Naive B cell (primary cell): Measurements from ENCODE around the gene MEIS2. TPM values are rescaled to one million over a fixed set of nuclear protein-coding genes. Genes with fewer than 3 reads are reported as not detected.

Experiments
- ATAC-seq, 2 donors: fragments of 150-1000 bp; cut with Tn5 transposase; 2 replicates each; pipeline ENCODE4 v1.10.0; 2021; ENCODE audit warnings: low read depth in 2 of 2, mild to moderate bottlenecking in 2 of 2, moderate library complexity in 2 of 2
- DNase-seq: peaks from one replicate; pipeline ENCODE4 v3.0.0; 2022
- H3K27ac Mint-ChIP-seq, 6 donors: one replicate each; pipeline ENCODE4 v1.8.0; 2020 to 2022; ENCODE audit warnings: mild to moderate bottlenecking in 6 of 6, mixed read lengths in 6 of 6, moderate library complexity in 5 of 6, inconsistent platforms in 2 of 6
- H3K27me3 Mint-ChIP-seq, 3 donors: one replicate each; pipeline ENCODE4 v1.8.0; 2021 to 2022; ENCODE audit warnings: mixed read lengths in 3 of 3, mild to moderate bottlenecking in 1 of 3
- H3K36me3 Mint-ChIP-seq, 2 donors: one replicate each; pipeline ENCODE4 v1.8.0; 2020 to 2022; ENCODE audit warnings: mixed read lengths in 2 of 2, inconsistent platforms in 1 of 2, mild to moderate bottlenecking in 1 of 2
- H3K4me1 Mint-ChIP-seq, 3 donors: one replicate each; pipeline ENCODE4 v1.8.0; 2020 to 2022; ENCODE audit warnings: mixed read lengths in 3 of 3, inconsistent platforms in 1 of 3, mild to moderate bottlenecking in 1 of 3, moderate library complexity in 1 of 3
- H3K4me3 Mint-ChIP-seq, 8 donors: one replicate each; pipeline ENCODE4 v1.8.0; 2020 to 2022; ENCODE audit warnings: mild to moderate bottlenecking in 8 of 8, mixed read lengths in 8 of 8, moderate library complexity in 8 of 8, inconsistent platforms in 2 of 8
- H3K9me3 Mint-ChIP-seq, 7 donors: one replicate each; pipeline ENCODE4 v1.8.0; 2020 to 2022; ENCODE audit warnings: mixed read lengths in 7 of 7, mild to moderate bottlenecking in 5 of 7, inconsistent platforms in 2 of 7, moderate library complexity in 1 of 7
- polyA plus RNA-seq, 6 donors: library from polyadenylated mRNA; unstranded; fragments of 300-500 nt; fragmentation: Illumina TruSeq; gene quantifications; one replicate each; pipeline ENCODE4 v1.2.3, GENCODE V29; 2021; ENCODE audit warnings: low read depth in 6 of 6

Gene MEIS2
- polyA plus RNA-seq, 6 donors from 2014 or later = not detected

- DNase-seq (no peak), ATAC-seq (no peak)
- Mint-ChIP-seq H3K4me1 (peaks cover 6 to 23% (median 7%) of the 10 kb centered on the region in 3 donors), H3K9me3 (peaks cover 1 to 39% (median 7%) of the 10 kb centered on the region in 7 donors), H3K4me3 (no peak overlapping the region), H3K36me3 (peaks cover 0 to 8% of the 10 kb centered on the region in 2 donors), H3K27me3 (peaks cover 80 to 96% (median 95%) of the 10 kb centered on the region in 3 donors), H3K27ac (peak overlapping the region in 1 of 6 donors; percentile 64)
Observed at GRCh38 chr15:36882487-36883131, 217.7 kb downstream of the MEIS2 start.

GRCh38 chr15:36882056-36882455, 218.3 kb downstream of the MEIS2 start:
- peaks cover 78 to 96% (median 95%) of the 10 kb centered on the region in 3 donors for H3K27me3 Mint-ChIP-seq
- H3K4me1 Mint-ChIP-seq = peaks cover 2 to 23% (median 5%) of the 10 kb centered on the region in 3 donors
- peaks cover 0 to 8% of the 10 kb centered on the region in 2 donors for H3K36me3 Mint-ChIP-seq
- no peak for DNase-seq
- H3K9me3 Mint-ChIP-seq = peaks cover 1 to 35% (median 5%) of the 10 kb centered on the region in 7 donors
- no peak for ATAC-seq
- H3K4me3 Mint-ChIP-seq = no peak overlapping the region
- no peak overlapping the region for H3K27ac Mint-ChIP-seq

GRCh38 chr15:36881516-36881915, 218.8 kb downstream of the MEIS2 start:
- H3K27me3 Mint-ChIP-seq = peaks cover 73 to 94% (median 92%) of the 10 kb centered on the region in 3 donors
- ATAC-seq (no peak), DNase-seq (no peak)
- peaks cover 0 to 8% of the 10 kb centered on the region in 2 donors for H3K36me3 Mint-ChIP-seq
- H3K4me1 Mint-ChIP-seq = peaks cover 0 to 22% (median 4%) of the 10 kb centered on the region in 3 donors
- no peak overlapping the region for H3K4me3 Mint-ChIP-seq
- H3K9me3 Mint-ChIP-seq = peaks cover 1 to 29% (median 4%) of the 10 kb centered on the region in 7 donors
- no peak overlapping the region for H3K27ac Mint-ChIP-seq

GRCh38 chr15:36880913-36881460, 219.4 kb downstream of the MEIS2 start:
- H3K27me3 Mint-ChIP-seq = peaks cover 70 to 93% (median 89%) of the 10 kb centered on the region in 3 donors
- DNase-seq (no peak), ATAC-seq (no peak)
- H3K9me3 Mint-ChIP-seq = peaks cover 1 to 24% (median 4%) of the 10 kb centered on the region in 7 donors
- no peak overlapping the region for H3K27ac Mint-ChIP-seq
- peaks cover 0 to 22% (median 4%) of the 10 kb centered on the region in 3 donors for H3K4me1 Mint-ChIP-seq
- peaks cover 0 to 4% of the 10 kb centered on the region in 2 donors for H3K36me3 Mint-ChIP-seq
- H3K4me3 Mint-ChIP-seq = no peak overlapping the region

GRCh38 chr15:36880224-36880912, 220.0 kb downstream of the MEIS2 start:
- peaks cover 0 to 18% (median 4%) of the 10 kb centered on the region in 7 donors for H3K9me3 Mint-ChIP-seq
- no peak overlapping the region for H3K27ac Mint-ChIP-seq
- H3K4me1 Mint-ChIP-seq = peaks cover 0 to 22% (median 4%) of the 10 kb centered on the region in 3 donors
- DNase-seq = no peak
- H3K4me3 Mint-ChIP-seq = no peak overlapping the region
- no peak for ATAC-seq
- no peaks in the 10 kb centered on the region for H3K36me3 Mint-ChIP-seq
- H3K27me3 Mint-ChIP-seq = peaks cover 68 to 93% (median 89%) of the 10 kb centered on the region in 3 donors

GRCh38 chr15:36879568-36880222, 220.7 kb downstream of the MEIS2 start:
- Mint-ChIP-seq H3K4me3 (no peak overlapping the region), H3K9me3 (peaks cover 0 to 11% (median 4%) of the 10 kb centered on the region in 7 donors), H3K4me1 (peaks cover 0 to 22% (median 4%) of the 10 kb centered on the region in 3 donors), H3K36me3 (no peaks in the 10 kb centered on the region), H3K27ac (no peak overlapping the region), H3K27me3 (peaks cover 67 to 91% (median 87%) of the 10 kb centered on the region in 3 donors)
- ATAC-seq = no peak
- DNase-seq = no peak

- Mint-ChIP-seq H3K4me1 (peaks cover 0 to 22% (median 4%) of the 10 kb centered on the region in 3 donors), H3K27me3 (peaks cover 60 to 85% (median 79%) of the 10 kb centered on the region in 3 donors), H3K4me3 (peak overlapping the region in 3 of 8 donors; percentile 9 to 32 (median 12)), H3K27ac (peak overlapping the region in 2 of 6 donors; percentile 42 to 46), H3K9me3 (peaks cover 0 to 5% (median 4%) of the 10 kb centered on the region in 7 donors), H3K36me3 (no peaks in the 10 kb centered on the region)
- ATAC-seq (no peak), DNase-seq (no peak)
Observed at GRCh38 chr15:36878684-36879262, 221.6 kb downstream of the MEIS2 start.

GRCh38 chr15:36877796-36878683, 222.3 kb downstream of the MEIS2 start:
- Mint-ChIP-seq H3K4me3 (peak overlapping the region in 5 of 8 donors; percentile 9 to 81 (median 22)), H3K27me3 (peaks cover 61 to 82% (median 81%) of the 10 kb centered on the region in 3 donors), H3K4me1 (peaks cover 0 to 22% (median 4%) of the 10 kb centered on the region in 3 donors), H3K27ac (peak overlapping the region in 1 of 6 donors; percentile 46), H3K36me3 (no peaks in the 10 kb centered on the region), H3K9me3 (peaks cover 0 to 6% (median 4%) of the 10 kb centered on the region in 7 donors)
- ATAC-seq (no peak), DNase-seq (no peak)

GRCh38 chr15:36877294-36877693, 223.1 kb downstream of the MEIS2 start:
- ATAC-seq (no peak), DNase-seq (no peak)
- Mint-ChIP-seq H3K36me3 (no peaks in the 10 kb centered on the region), H3K4me1 (peaks cover 0 to 22% (median 4%) of the 10 kb centered on the region in 3 donors), H3K9me3 (peaks cover 0 to 6% (median 1%) of the 10 kb centered on the region in 7 donors), H3K27me3 (peaks cover 53 to 75% (median 74%) of the 10 kb centered on the region in 3 donors), H3K4me3 (peak overlapping the region in 4 of 8 donors; percentile 6 to 80 (median 28)), H3K27ac (no peak overlapping the region)

GRCh38 chr15:36875740-36876334, 224.5 kb downstream of the MEIS2 start:
- H3K36me3 Mint-ChIP-seq = no peaks in the 10 kb centered on the region
- peaks cover 44 to 60% (median 59%) of the 10 kb centered on the region in 3 donors for H3K27me3 Mint-ChIP-seq

GRCh38 chr15:36874930-36875329, 225.4 kb downstream of the MEIS2 start:
- peaks cover 0 to 22% (median 4%) of the 10 kb centered on the region in 3 donors for H3K4me1 Mint-ChIP-seq
- ATAC-seq (no peak), DNase-seq (no peak)
- peaks cover 0 to 6% (median 0%) of the 10 kb centered on the region in 7 donors for H3K9me3 Mint-ChIP-seq
- H3K36me3 Mint-ChIP-seq = no peaks in the 10 kb centered on the region
- H3K4me3 Mint-ChIP-seq = no peak overlapping the region
- no peak overlapping the region for H3K27ac Mint-ChIP-seq
- peaks cover 43 to 55% (median 51%) of the 10 kb centered on the region in 3 donors for H3K27me3 Mint-ChIP-seq

More at GRCh38 chr15:36875740-36876334, 224.5 kb downstream of the MEIS2 start:
- Mint-ChIP-seq H3K4me3 (no peak overlapping the region), H3K27ac (no peak overlapping the region), H3K9me3 (peaks cover 0 to 6% (median 0%) of the 10 kb centered on the region in 7 donors), H3K4me1 (peaks cover 0 to 22% (median 4%) of the 10 kb centered on the region in 3 donors)
- no peak for DNase-seq
- no peak for ATAC-seq
